WTC11 (cell line): ENCODE measurements around the gene SNRPA.

ENCODE experiments used
- ATF3 ChIP-seq: sonication (generic); formaldehyde crosslinking; conservative IDR thresholded peaks from 2 replicates; pipeline ENCODE4 v1.8.1; 2022; ENCODE audit warnings: mild to moderate bottlenecking, missing genetic modification reagents
- CTCF ChIP-seq: fragments of 200-600 bp; IDR thresholded peaks from 2 replicates; pipeline ENCODE4 v1.8.0; 2022; ENCODE audit warnings: antibody characterized with exemption
- E2F4 ChIP-seq: sonication (generic); formaldehyde crosslinking; IDR thresholded peaks from 2 replicates; pipeline ENCODE4 v1.8.1; 2022; ENCODE audit warnings: low read depth, mild to moderate bottlenecking, moderate library complexity, missing genetic modification reagents, borderline replicate concordance
- ELF4 ChIP-seq: sonication (generic); formaldehyde crosslinking; IDR thresholded peaks from 2 replicates; pipeline ENCODE4 v1.8.1; 2022; ENCODE audit warnings: low read depth, mild to moderate bottlenecking, moderate library complexity, missing genetic modification reagents
- FOXJ3 ChIP-seq: sonication (generic); formaldehyde crosslinking; IDR thresholded peaks from 2 replicates; pipeline ENCODE4 v1.9.0; 2021; ENCODE audit warnings: missing genetic modification reagents, mild to moderate bottlenecking, borderline replicate concordance
- HMGXB4 ChIP-seq: sonication (generic); formaldehyde crosslinking; IDR thresholded peaks from 2 replicates; pipeline ENCODE4 v1.8.1; 2023; ENCODE audit warnings: mild to moderate bottlenecking, moderate library complexity, missing genetic modification reagents
- JAZF1 ChIP-seq: fragments of 250-450 bp; sonication (Bioruptor Pico); IDR thresholded peaks from 2 replicates; pipeline ENCODE4 v1.9.0; 2021; ENCODE audit warnings: moderate library complexity, mild to moderate bottlenecking, inconsistent platforms
- MXD4 ChIP-seq: fragments of 250-450 bp; sonication (Bioruptor Pico); IDR thresholded peaks from 2 replicates; pipeline ENCODE4 v1.8.0; 2021; ENCODE audit warnings: mild to moderate bottlenecking, moderate library complexity, borderline replicate concordance
- NR1H2 ChIP-seq: sonication (generic); formaldehyde crosslinking; IDR thresholded peaks from 2 replicates; pipeline ENCODE4 v1.9.0; 2021; ENCODE audit warnings: mild to moderate bottlenecking, moderate library complexity, missing genetic modification reagents
- NR2C2 ChIP-seq: sonication (generic); formaldehyde crosslinking; IDR thresholded peaks from 2 replicates; pipeline ENCODE4 v1.8.0; 2022; ENCODE audit warnings: mild to moderate bottlenecking, missing genetic modification reagents
- RELA ChIP-seq: sonication (generic); formaldehyde crosslinking; IDR thresholded peaks from 2 replicates; pipeline ENCODE4 v1.8.1; 2022; ENCODE audit warnings: missing genetic modification reagents, mild to moderate bottlenecking, borderline replicate concordance
- ZNF423 ChIP-seq: fragments of 250-450 bp; sonication (Bioruptor Pico); IDR thresholded peaks from 2 replicates; pipeline ENCODE4 v2.1.2; 2022; ENCODE audit warnings: mild to moderate bottlenecking, moderate library complexity
- TF ChIP-seq, protein P1 (sequence below): sonication (generic); formaldehyde crosslinking; IDR thresholded peaks from 2 replicates; pipeline ENCODE4 v1.8.0; 2022; ENCODE audit warnings: missing genetic modification reagents

DNA sequence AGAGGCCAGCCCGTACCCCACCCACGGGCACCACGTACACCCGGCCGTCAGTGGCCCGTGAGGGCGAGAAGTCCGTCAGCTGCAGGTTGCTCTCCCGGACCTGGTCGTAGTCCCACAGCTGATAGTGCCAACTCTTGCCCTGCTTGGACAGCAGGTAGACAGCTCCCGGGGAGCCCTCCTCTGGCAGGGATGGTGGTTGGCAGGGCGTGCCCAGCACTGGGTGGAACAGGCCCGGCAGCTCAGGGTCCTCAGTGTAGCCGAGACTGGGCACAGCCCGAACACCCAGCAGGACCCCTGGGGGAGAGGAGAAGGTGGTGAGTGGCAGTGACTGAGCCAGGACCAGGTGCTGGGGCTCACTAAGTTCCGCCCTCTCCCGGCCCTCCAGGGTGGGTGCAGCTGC, 8.5 kb upstream of the SNRPA start:
- TF ChIP-seq CTCF, result no peak
- TF ChIP-seq, protein P1, sequence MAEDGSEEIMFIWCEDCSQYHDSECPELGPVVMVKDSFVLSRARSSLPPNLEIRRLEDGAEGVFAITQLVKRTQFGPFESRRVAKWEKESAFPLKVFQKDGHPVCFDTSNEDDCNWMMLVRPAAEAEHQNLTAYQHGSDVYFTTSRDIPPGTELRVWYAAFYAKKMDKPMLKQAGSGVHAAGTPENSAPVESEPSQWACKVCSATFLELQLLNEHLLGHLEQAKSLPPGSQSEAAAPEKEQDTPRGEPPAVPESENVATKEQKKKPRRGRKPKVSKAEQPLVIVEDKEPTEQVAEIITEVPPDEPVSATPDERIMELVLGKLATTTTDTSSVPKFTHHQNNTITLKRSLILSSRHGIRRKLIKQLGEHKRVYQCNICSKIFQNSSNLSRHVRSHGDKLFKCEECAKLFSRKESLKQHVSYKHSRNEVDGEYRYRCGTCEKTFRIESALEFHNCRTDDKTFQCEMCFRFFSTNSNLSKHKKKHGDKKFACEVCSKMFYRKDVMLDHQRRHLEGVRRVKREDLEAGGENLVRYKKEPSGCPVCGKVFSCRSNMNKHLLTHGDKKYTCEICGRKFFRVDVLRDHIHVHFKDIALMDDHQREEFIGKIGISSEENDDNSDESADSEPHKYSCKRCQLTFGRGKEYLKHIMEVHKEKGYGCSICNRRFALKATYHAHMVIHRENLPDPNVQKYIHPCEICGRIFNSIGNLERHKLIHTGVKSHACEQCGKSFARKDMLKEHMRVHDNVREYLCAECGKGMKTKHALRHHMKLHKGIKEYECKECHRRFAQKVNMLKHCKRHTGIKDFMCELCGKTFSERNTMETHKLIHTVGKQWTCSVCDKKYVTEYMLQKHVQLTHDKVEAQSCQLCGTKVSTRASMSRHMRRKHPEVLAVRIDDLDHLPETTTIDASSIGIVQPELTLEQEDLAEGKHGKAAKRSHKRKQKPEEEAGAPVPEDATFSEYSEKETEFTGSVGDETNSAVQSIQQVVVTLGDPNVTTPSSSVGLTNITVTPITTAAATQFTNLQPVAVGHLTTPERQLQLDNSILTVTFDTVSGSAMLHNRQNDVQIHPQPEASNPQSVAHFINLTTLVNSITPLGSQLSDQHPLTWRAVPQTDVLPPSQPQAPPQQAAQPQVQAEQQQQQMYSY (CRISPR knock-in tag), result no peak
- TF ChIP-seq FOXJ3 (CRISPR knock-in tag), result no peak
- no peak for TF ChIP-seq E2F4 (CRISPR knock-in tag)
- TF ChIP-seq HMGXB4, result no peak
- no peak for TF ChIP-seq NR1H2 (CRISPR knock-in tag)
- TF ChIP-seq ATF3 (CRISPR knock-in tag), result no peak
- no peak for TF ChIP-seq ZNF423
- TF ChIP-seq JAZF1 (CRISPR knock-in tag), result no peak
- no peak for TF ChIP-seq RELA (CRISPR knock-in tag)
- no peak for TF ChIP-seq MXD4 (CRISPR knock-in tag)
- TF ChIP-seq NR2C2 (CRISPR knock-in tag), result no peak
- TF ChIP-seq ELF4 (CRISPR knock-in tag), result no peak
